Measurements from ENCODE around the gene G6PC3.
A peak's percentile ranks its signal among the peaks of the same experiment; 100 is the strongest.

G6PC3 gene

DNA sequence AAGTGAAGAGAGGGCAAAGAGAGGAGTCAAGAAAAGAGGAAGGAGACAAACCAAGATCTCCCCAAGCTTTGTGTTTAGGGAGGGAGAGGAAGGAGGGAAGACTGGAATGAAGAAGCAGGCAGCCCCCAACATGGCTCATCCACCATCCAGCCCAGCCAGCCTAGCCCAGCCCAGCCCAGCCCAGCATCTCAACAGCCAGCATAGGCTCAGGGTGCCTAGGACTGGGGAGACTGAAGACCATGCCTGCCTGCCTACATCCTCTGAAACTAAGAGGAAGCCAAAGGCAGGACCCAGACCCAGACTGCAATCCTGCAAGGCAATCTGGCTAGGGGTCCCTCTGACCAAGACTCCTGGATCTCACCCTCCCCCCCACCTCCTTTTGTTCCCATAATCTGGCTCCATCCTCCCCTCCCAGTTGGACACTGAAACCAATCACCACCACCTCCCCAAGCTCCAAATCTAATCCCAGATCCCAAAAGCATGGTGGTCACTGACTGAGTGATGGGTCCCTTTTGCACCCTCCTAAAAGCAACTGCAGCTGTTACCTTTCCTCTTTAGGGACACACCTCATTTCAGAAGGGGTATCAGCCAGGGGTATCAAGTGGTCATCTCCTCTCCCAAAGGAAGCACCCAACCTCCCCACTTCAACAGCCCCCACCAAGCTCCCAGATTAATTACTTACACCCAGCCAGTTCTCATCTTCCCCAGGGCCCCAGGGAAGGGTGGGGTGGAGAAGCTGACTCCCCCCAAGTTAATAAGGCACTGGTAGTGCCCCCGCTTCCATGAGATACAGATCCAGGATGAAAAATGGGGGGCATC is 51.7 kb downstream of the G6PC3 start:
- in situ Hi-C loops (cut with HindIII; ENCODE audit: low sequenced_read_pairs) = no loop called here
- TF ChIP-seq, protein P1, sequence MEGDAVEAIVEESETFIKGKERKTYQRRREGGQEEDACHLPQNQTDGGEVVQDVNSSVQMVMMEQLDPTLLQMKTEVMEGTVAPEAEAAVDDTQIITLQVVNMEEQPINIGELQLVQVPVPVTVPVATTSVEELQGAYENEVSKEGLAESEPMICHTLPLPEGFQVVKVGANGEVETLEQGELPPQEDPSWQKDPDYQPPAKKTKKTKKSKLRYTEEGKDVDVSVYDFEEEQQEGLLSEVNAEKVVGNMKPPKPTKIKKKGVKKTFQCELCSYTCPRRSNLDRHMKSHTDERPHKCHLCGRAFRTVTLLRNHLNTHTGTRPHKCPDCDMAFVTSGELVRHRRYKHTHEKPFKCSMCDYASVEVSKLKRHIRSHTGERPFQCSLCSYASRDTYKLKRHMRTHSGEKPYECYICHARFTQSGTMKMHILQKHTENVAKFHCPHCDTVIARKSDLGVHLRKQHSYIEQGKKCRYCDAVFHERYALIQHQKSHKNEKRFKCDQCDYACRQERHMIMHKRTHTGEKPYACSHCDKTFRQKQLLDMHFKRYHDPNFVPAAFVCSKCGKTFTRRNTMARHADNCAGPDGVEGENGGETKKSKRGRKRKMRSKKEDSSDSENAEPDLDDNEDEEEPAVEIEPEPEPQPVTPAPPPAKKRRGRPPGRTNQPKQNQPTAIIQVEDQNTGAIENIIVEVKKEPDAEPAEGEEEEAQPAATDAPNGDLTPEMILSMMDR (IDR thresholded peaks at IDR 0.05; ENCODE audit: low read depth, low read length) = no peak
- peak overlapping the region; percentile 76 for H3K4me3 ChIP-seq (ENCODE audit: low read depth, low read length)
- no peak for DNase-seq (ENCODE audit: low read depth, low spot score)

DNA sequence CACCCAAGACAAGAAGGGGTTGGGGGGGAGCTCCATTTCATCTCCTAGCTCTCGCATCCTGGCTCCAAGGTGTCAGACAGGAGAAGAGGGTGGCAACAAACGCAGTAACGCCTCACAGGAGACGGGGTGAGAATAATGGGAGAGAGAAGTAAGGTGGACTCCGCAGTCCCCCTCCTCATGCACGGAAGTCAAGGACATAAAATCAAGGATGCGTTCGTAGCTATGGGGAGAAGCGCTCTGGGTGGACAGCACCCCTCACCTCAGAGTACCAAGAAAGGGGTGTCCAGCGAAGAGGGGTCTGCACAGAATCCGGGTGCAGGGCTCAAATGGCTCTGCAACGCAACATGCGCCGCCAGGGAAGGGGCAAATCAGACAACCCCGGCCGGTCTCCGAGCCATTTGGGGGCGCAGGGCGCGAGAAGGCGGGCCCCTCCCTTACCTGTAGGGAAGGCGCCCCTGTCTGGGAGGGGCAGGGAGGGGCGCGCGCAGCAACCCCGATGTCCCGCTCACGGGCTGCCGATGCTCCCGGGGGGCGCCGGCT is 52.4 kb downstream of the G6PC3 start:
- TF ChIP-seq, protein P1 (IDR thresholded peaks at IDR 0.05; ENCODE audit: low read depth, low read length) = no peak
- in situ Hi-C loops (cut with HindIII; ENCODE audit: low sequenced_read_pairs) = no loop called here
- peak overlapping the region; percentile 76 for H3K4me3 ChIP-seq (ENCODE audit: low read depth, low read length)
- no peak for DNase-seq (ENCODE audit: low read depth, low spot score)

DNA sequence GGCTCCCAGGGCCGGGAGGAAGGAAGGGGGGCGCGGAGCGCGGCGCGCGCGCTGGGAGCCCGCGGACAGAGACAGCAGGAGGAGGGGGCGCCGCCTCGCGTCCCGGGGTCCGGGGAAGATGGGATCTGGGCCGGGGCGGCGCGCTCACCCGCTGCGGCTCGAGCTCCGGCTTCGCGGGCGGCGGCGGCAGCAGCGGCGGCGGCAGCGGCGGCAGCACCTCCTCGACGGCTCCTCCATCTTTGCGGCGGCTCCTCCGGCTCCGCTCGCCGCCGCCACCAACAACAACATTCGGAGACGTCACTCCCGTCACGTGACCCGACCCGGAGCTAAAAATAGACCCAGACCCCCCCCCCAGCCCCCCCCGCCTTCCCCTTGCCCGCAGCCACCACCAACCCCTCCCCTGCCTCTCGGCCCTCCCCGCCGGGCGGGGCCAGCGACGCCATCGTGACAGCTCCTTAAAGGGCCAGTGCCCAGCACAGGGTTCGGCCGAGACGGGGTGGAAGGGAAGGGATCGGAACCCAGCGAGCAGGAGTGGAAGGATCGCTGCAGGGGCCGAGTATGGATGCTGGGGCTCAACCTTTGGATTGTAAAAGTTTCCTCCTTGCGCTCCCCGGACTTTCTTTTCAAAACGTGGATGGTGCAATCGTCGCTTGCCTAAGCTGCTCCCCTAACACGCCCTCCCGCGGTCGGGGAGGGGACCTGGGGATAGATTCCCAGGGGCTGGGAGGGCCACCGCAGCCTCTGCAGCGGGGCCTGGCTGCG is 53.0 kb downstream of the G6PC3 start, which contains the start of gene HDAC5:
TSS of gene HDAC5 (minus strand) at position 286 of the 762 bp plus-strand sequence. CDS start 6,126 bp downstream, outside the sequence.
- in situ Hi-C loops (cut with HindIII; ENCODE audit: low sequenced_read_pairs) = no loop called here
- TF ChIP-seq, protein P1 (IDR thresholded peaks at IDR 0.05; ENCODE audit: low read depth, low read length) = peak; percentile 62
- DNase-seq (ENCODE audit: low read depth, low spot score) = peak; percentile 96
- H3K4me3 ChIP-seq (ENCODE audit: low read depth, low read length) = peak within 1 kb of the TSS; percentile 76

DNA sequence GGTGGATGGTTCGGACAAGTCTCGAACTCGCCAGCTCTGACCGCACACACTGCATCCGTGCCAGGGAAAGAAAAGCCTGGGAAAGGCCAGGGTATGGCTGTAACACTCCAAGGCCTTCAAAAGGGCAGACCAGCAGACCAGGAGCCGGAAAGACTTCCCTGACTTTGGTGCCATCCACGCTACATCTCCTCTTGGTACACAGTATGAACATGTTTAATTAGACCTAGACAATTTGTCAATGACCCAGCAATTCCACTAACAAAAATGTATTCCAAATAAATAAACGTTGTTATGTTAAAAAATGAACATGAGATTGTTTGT is 53.5 kb downstream of the G6PC3 start:
- in situ Hi-C loops (cut with HindIII; ENCODE audit: low sequenced_read_pairs) = no loop called here
- DNase-seq (ENCODE audit: low read depth, low spot score) = no peak
- TF ChIP-seq, protein P1 (IDR thresholded peaks at IDR 0.05; ENCODE audit: low read depth, low read length) = no peak
- H3K4me3 ChIP-seq (ENCODE audit: low read depth, low read length) = peak overlapping the region; percentile 76

Data from astrocyte of the spinal cord (primary cell).